ENCODE data around the gene SUB1.

SUB1 gene

DNA sequence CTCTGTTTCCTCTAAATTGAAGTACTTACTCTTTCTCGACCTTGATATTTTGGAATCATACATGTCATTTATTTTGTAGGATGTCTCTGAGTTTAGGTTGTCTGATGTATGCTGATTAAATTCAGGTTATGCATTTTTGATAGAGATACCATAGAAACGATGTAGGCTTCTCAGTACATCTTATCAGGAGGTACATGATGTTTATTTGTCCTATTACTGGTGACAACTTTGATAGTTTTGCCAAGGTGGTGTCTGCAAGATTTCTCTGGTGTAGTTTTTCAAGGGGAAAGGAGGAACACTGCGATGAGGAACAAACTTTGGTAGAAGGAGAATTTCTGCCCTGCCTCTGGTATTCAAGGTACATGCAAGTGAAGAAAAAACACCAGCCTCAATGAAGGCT, 29.9 kb downstream of the SUB1 start:
- TF ChIP-seq, protein P1, sequence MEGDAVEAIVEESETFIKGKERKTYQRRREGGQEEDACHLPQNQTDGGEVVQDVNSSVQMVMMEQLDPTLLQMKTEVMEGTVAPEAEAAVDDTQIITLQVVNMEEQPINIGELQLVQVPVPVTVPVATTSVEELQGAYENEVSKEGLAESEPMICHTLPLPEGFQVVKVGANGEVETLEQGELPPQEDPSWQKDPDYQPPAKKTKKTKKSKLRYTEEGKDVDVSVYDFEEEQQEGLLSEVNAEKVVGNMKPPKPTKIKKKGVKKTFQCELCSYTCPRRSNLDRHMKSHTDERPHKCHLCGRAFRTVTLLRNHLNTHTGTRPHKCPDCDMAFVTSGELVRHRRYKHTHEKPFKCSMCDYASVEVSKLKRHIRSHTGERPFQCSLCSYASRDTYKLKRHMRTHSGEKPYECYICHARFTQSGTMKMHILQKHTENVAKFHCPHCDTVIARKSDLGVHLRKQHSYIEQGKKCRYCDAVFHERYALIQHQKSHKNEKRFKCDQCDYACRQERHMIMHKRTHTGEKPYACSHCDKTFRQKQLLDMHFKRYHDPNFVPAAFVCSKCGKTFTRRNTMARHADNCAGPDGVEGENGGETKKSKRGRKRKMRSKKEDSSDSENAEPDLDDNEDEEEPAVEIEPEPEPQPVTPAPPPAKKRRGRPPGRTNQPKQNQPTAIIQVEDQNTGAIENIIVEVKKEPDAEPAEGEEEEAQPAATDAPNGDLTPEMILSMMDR (IDR thresholded peaks at IDR 0.05; ENCODE audit: low read depth, low read length, missing control alignments): no peak
- DNase-seq (ENCODE audit: extremely low read depth, low read depth): no peak
- no peak overlapping the region for H3K4me3 ChIP-seq (replicated peaks; ENCODE audit: low read depth, low read length)

DNA sequence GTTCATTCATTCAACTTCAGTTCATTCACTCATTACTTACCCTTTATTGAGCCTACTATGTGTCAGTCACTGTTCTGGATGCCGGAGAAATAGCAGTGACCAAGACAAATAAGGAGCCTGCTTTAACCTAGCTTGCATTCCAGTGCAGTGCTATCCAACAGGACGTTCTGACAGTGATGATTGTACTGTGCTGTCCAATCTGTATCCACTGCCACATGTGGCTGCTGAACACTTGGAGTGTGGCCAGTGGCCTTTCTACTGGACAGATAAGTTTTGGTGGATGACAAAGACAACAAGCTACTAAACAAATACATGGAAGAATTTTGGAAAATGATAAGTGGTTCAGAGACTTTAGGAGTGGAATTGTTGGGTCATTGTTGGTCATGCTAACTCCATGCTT, 33.6 kb downstream of the SUB1 start:
- TF ChIP-seq, protein P1 (IDR thresholded peaks at IDR 0.05; ENCODE audit: low read depth, low read length, missing control alignments): no peak
- no peak overlapping the region for H3K4me3 ChIP-seq (replicated peaks; ENCODE audit: low read depth, low read length)
- no peak for DNase-seq (ENCODE audit: extremely low read depth, low read depth)

DNA sequence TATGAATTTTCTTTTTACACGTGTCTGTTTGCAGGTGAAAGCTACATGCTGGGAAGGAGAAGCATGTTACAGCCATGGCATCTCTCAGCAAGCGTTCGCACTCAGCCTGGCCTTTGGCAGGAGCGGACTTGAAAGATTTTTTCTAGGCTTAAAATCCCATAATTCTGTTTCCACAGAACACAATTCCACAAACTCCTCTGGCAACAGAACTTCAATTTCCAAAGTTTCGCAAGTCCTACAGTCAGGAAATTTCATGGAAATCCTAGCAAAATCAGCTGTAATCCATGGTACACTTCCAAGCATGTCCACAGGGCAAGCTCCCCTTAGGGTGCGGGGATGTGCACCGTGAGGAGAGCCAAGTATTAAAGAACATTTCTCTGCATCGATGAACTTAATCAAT, 35.9 kb downstream of the SUB1 start:
- H3K4me3 ChIP-seq (replicated peaks; ENCODE audit: low read depth, low read length): no peak overlapping the region
- DNase-seq (ENCODE audit: extremely low read depth, low read depth): no peak
- TF ChIP-seq, protein P1 (IDR thresholded peaks at IDR 0.05; ENCODE audit: low read depth, low read length, missing control alignments): no peak

DNA sequence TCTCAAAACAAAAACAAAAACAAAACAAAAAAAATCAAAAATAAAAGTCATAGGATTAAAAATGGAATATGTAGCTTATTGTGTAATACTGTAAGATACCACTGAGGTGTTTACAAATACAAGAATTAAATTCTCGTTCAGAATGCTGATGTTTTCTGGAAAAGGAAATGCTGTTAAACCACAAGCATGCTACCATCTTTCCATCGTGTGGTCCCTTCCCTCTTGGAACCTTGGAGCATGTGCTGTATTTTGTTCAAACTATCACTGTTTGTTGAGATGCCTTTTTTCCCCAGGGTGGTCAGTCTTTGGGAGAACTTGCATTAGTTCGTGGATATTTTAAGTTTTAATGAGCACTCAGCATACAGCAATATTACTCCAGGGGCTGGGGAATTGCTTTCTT, 39.7 kb downstream of the SUB1 start:
- TF ChIP-seq, protein P1 (IDR thresholded peaks at IDR 0.05; ENCODE audit: low read depth, low read length, missing control alignments): no peak
- DNase-seq (ENCODE audit: extremely low read depth, low read depth): peak; percentile 20
- H3K4me3 ChIP-seq (replicated peaks; ENCODE audit: low read depth, low read length): no peak overlapping the region

DNA sequence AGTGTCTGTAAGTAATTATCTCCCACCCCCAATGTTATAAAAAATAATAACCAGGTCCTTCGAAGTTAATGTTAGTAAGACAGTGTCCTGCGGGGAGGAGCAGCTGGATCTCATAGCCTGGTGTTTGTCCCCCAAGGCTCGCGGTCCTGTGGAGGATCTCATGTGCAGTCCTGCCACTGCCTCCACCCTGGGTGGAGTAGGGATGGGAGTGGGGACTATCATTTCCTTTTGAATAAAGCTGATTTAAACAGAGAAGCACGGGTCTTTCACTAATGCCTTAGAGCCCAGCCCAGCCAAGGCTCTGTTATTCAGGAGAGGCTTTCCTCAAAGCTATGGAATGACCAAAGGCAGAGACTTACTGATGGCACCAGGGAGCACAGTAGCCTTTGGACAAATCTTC, 40.2 kb downstream of the SUB1 start:
- no peak overlapping the region for H3K4me3 ChIP-seq (replicated peaks; ENCODE audit: low read depth, low read length)
- no peak for DNase-seq (ENCODE audit: extremely low read depth, low read depth)
- TF ChIP-seq, protein P1 (IDR thresholded peaks at IDR 0.05; ENCODE audit: low read depth, low read length, missing control alignments): no peak

DNA sequence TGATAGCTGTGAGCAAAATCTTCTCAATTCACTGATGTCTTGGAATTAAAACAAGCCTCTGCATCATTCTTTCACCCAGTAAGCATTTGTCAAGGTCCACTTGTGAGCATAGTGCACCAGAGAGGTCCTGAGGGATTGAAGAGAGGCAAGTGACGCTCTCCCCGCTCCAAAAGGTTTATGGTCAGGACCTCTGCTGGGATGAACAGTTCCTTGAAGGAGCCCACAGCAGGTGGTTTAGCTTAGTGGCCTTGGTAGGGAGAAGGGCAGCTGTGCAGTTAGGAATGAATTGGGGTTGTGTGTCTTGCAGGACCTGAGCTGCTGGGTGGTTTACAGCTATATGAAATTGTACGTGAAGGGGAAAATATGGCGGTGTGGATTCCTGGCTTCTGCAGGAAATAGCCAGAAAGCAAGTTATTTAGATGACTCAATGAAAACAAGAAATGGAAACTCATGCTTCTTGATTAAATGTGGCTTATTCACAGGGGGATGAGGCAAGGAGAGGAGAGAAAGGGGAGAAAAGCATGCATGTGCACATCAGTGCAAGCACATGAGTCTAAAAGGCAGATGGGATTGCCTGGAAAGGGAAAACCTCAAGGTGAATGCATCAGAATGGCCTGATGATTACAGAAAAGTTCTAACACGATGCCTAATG, 42.0 kb downstream of the SUB1 start:
- TF ChIP-seq, protein P1 (IDR thresholded peaks at IDR 0.05; ENCODE audit: low read depth, low read length, missing control alignments): no peak
- no peak for DNase-seq (ENCODE audit: extremely low read depth, low read depth)
- no peak overlapping the region for H3K4me3 ChIP-seq (replicated peaks; ENCODE audit: low read depth, low read length)

Data from HFF-Myc (cell line).